Fibroblast of lung (primary cell): ENCODE measurements around the gene BRINP2. TPM values are rescaled to one million over a fixed set of nuclear protein-coding genes. Genes with fewer than 3 reads are reported as not detected.

ENCODE experiments used
- DNase-seq, 2 donors: peaks; one replicate each; pipeline versions ENCODE4 v3.0.0 to v3.0.0-alpha.2; 2010; ENCODE audit warnings: low read depth in 2 of 2
- H2AFZ ChIP-seq: 2 replicates; pipeline ENCODE4 v1.5.1; 2012; ENCODE audit warnings: low read length, control low read depth, inconsistent platforms
- H3K27ac ChIP-seq: 2 replicates; pipeline ENCODE4 v1.5.1; 2011; ENCODE audit warnings: low read length, control low read depth; ENCODE audit not compliant: insufficient read depth
- H3K27me3 ChIP-seq: 2 replicates; pipeline ENCODE4 v1.5.1; 2011; ENCODE audit warnings: mild to moderate bottlenecking, low read length; ENCODE audit not compliant: control insufficient read depth, insufficient read depth
- H3K36me3 ChIP-seq: 2 replicates; pipeline ENCODE4 v1.5.1; 2011; ENCODE audit warnings: low read length; ENCODE audit not compliant: control insufficient read depth, insufficient read depth
- H3K4me1 ChIP-seq: 2 replicates; pipeline ENCODE4 v1.5.1; 2011; ENCODE audit warnings: low read length; ENCODE audit not compliant: control insufficient read depth, insufficient read depth; ENCODE audit errors: extremely low read depth
- H3K4me2 ChIP-seq: 2 replicates; pipeline ENCODE4 v1.5.1; 2011; ENCODE audit warnings: low read length, control low read depth; ENCODE audit not compliant: insufficient read depth; ENCODE audit errors: extremely low read depth
- H3K4me3 ChIP-seq, 4 experiments: fragments of 200-600 bp in 1 of 4; sonication (generic) in 1 of 4; replicated peaks in 1 of 4; 2 replicates each; pipeline ENCODE4 v1.5.1; 2011 to 2016; ENCODE audit warnings: low read length in 4 of 4, low read depth in 3 of 4, mild to moderate bottlenecking in 3 of 4, control low read depth in 2 of 4, inconsistent platforms in 1 of 4, mixed read lengths in 1 of 4; ENCODE audit not compliant: insufficient read depth in 1 of 4; ENCODE audit errors: control extremely low read depth in 1 of 4
- H3K79me2 ChIP-seq: 2 replicates; pipeline ENCODE4 v1.5.1; 2012; ENCODE audit warnings: mild to moderate bottlenecking, low read length, inconsistent platforms; ENCODE audit not compliant: control insufficient read depth, insufficient read depth
- H3K9ac ChIP-seq: 2 replicates; pipeline ENCODE4 v1.5.1; 2011; ENCODE audit warnings: mild to moderate bottlenecking, low read length, control low read depth; ENCODE audit not compliant: insufficient read depth
- H3K9me3 ChIP-seq: 2 replicates; pipeline ENCODE4 v1.5.1; 2012; ENCODE audit warnings: low read depth, low read length; ENCODE audit not compliant: control insufficient read depth, insufficient read depth
- H4K20me1 ChIP-seq: 2 replicates; pipeline ENCODE4 v1.5.1; 2011; ENCODE audit warnings: low read length; ENCODE audit not compliant: control insufficient read depth, insufficient read depth; ENCODE audit errors: extremely low read depth
- EZH2 ChIP-seq: IDR thresholded peaks from 2 replicates; pipeline ENCODE4 v1.5.1; 2012; ENCODE audit warnings: low read length, control low read depth, mild to moderate bottlenecking; ENCODE audit errors: missing control alignments
- polyA plus RNA-seq, 2 donors: library from polyadenylated mRNA; depleted of rRNA in 1 of 2; stranded (reverse) in 1 of 2; unstranded in 1 of 2; fragments of >200 nt; gene quantifications; 2 replicates each; pipeline ENCODE4 v1.2.1, GENCODE V29; 2011 to 2012; ENCODE audit warnings: missing spikeins in 1 of 2
- total RNA-seq: library from RNA; depleted of rRNA; stranded (reverse); fragments of >200 nt; gene quantifications from 2 replicates; pipeline ENCODE4 v1.2.1, GENCODE V29; 2014
- TF ChIP-seq, protein P1 (sequence below), 2 donors: IDR thresholded peaks in 1 of 2; conservative IDR thresholded peaks in 1 of 2; 1 replicate in 1 of 2; 2 replicates in 1 of 2; pipeline ENCODE4 v1.5.1; 2011 to 2012; ENCODE audit warnings: low read length in 2 of 2, control low read depth in 1 of 2, inconsistent platforms in 1 of 2, low read depth in 1 of 2, mild to moderate bottlenecking in 1 of 2

Gene BRINP2
- total and polyA plus RNA-seq, 2 donors (not counting 1 experiment from before 2014, with no cell fraction given) = under 0.01 to 0.02 TPM

DNA sequence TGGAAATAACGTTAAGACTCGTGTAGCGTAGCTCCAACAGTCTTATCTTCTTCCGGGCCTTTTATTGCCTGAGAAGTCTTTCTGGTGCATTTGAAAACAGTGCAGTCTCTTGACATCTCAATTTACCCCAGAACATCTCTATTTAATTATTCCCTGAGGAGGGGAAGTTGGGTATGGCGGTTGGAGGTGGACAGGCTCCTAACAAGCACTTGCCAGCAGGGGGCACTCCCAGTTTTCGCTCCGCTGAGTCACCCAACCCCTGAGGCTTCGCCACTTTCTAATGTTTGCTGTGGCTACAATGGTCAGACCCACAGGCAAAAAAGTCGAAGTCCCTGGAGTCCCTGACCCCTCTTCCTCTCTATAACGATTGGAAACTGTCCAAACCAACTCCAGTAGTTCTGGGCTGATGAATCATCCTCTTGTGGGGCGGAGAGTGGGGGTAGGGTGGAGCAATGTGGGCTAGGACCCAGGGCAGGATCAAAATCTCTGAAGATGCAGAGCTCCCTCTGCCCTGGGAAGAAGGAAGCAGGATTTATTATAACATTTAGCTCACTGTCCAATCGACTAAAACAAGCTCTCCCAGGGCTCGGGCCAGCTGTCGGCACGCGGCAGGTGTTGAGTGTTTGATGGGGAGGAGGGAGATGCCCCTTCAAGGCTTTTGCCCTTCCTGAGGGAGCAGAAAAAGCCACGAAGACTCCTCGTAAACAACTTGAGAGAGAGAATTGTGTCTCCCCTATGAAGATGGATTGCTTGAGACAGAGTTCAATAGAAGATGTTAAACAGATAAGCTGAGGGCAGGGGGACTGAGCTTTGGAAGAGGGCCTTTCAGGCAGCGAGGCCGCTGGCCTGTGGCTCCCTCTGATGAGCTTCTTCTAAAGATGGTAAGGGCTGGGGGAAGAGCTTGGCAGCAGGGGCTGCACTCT lies 85.7 kb downstream of the BRINP2 start:
- no peaks in the 10 kb centered on the region for H3K27me3 ChIP-seq
- H2AFZ ChIP-seq = no peak overlapping the region
- H3K4me1 ChIP-seq = peaks cover 4% of the 10 kb centered on the region
- no peaks in the 10 kb centered on the region for H4K20me1 ChIP-seq
- no peak overlapping the region for H3K9ac ChIP-seq
- H3K9me3 ChIP-seq = no peaks in the 10 kb centered on the region
- DNase-seq = peak; percentile 94 to 99
- TF ChIP-seq EZH2 = no peak
- TF ChIP-seq, protein P1, sequence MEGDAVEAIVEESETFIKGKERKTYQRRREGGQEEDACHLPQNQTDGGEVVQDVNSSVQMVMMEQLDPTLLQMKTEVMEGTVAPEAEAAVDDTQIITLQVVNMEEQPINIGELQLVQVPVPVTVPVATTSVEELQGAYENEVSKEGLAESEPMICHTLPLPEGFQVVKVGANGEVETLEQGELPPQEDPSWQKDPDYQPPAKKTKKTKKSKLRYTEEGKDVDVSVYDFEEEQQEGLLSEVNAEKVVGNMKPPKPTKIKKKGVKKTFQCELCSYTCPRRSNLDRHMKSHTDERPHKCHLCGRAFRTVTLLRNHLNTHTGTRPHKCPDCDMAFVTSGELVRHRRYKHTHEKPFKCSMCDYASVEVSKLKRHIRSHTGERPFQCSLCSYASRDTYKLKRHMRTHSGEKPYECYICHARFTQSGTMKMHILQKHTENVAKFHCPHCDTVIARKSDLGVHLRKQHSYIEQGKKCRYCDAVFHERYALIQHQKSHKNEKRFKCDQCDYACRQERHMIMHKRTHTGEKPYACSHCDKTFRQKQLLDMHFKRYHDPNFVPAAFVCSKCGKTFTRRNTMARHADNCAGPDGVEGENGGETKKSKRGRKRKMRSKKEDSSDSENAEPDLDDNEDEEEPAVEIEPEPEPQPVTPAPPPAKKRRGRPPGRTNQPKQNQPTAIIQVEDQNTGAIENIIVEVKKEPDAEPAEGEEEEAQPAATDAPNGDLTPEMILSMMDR (conservative IDR thresholded peaks at IDR 0.05 in 1 of 2, IDR thresholded peaks at IDR 0.05 in 1 of 2; ENCODE audit: low read depth in 1 of 2, low read length in 2 of 2) = peak; percentile 63 to 77
- H3K4me2 ChIP-seq = peak overlapping the region; percentile 7
- no peak overlapping the region for H3K4me3 ChIP-seq
- H3K27ac ChIP-seq = no peak overlapping the region
- no peaks in the 10 kb centered on the region for H3K79me2 ChIP-seq
- H3K36me3 ChIP-seq = no peaks in the 10 kb centered on the region

DNA sequence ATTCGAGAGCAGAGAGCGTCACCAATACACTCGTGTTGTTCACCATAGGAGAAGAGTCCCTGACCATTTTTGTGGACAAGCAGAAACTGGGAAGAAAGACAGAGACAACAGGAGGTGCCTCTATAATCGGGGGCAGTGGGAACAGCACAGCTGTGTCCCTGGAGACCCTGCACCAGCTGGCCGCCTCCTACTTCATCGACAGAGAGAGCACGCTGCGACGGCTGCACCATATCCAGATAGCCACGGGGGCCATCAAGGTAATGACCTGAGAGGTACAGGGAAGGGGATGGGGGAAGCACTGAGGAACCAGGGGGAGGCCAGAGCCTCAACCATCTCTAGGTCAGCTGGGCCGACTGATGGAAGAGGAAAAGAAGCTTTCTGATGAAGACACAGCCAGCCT lies 86.4 kb downstream of the BRINP2 start:
- peaks cover 3% of the 10 kb centered on the region for H3K27me3 ChIP-seq
- H3K4me1 ChIP-seq = peaks cover 4% of the 10 kb centered on the region
- no peaks in the 10 kb centered on the region for H3K9me3 ChIP-seq
- H3K79me2 ChIP-seq = no peaks in the 10 kb centered on the region
- no peaks in the 10 kb centered on the region for H3K36me3 ChIP-seq
- TF ChIP-seq, protein P1 (conservative IDR thresholded peaks at IDR 0.05 in 1 of 2, IDR thresholded peaks at IDR 0.05 in 1 of 2; ENCODE audit: low read depth in 1 of 2, low read length in 2 of 2) = no peak
- no peak for TF ChIP-seq EZH2
- H3K9ac ChIP-seq = no peak overlapping the region
- no peak for DNase-seq
- no peak overlapping the region for H2AFZ ChIP-seq
- H4K20me1 ChIP-seq = no peaks in the 10 kb centered on the region
- no peak overlapping the region for H3K27ac ChIP-seq
- H3K4me2 ChIP-seq = no peak overlapping the region
- no peak overlapping the region for H3K4me3 ChIP-seq

DNA sequence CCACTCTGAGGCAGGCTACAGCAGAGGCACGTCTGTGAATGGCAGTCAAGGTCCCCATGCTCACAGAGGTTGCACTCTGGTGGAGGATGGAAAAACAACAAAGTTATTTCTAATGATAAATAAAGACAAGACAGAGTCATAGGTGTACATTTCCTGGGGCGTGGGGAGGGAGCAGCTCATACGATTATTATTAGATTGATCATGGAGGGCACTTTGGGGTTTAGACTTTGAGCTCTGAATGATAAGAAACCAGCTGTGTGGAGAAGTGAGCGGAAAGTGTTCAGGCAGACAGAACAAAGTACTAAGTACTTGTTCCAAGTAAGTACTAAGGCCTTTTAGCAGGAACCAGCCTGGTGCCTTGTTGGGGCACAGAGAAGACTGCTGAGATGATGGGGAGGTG lies 86.8 kb downstream of the BRINP2 start:
- no peak overlapping the region for H3K4me3 ChIP-seq
- no peak for DNase-seq
- H3K9ac ChIP-seq = no peak overlapping the region
- no peaks in the 10 kb centered on the region for H4K20me1 ChIP-seq
- peaks cover 4% of the 10 kb centered on the region for H3K4me1 ChIP-seq
- peaks cover 3% of the 10 kb centered on the region for H3K27me3 ChIP-seq
- no peak overlapping the region for H3K4me2 ChIP-seq
- no peak overlapping the region for H3K27ac ChIP-seq
- H3K36me3 ChIP-seq = no peaks in the 10 kb centered on the region
- H3K9me3 ChIP-seq = no peaks in the 10 kb centered on the region
- H3K79me2 ChIP-seq = no peaks in the 10 kb centered on the region
- H2AFZ ChIP-seq = no peak overlapping the region
- TF ChIP-seq EZH2 = no peak
- TF ChIP-seq, protein P1 (conservative IDR thresholded peaks at IDR 0.05 in 1 of 2, IDR thresholded peaks at IDR 0.05 in 1 of 2; ENCODE audit: low read depth in 1 of 2, low read length in 2 of 2) = no peak
